Mesendoderm (in vitro differentiated cells): Measurements from ENCODE around the gene CACNB2.

Experiments used
- DNase-seq: peaks from one replicate; pipeline ENCODE4 v3.0.0; 2013
- H2AK5ac ChIP-seq: 2 replicates; pipeline ENCODE4 v1.6.1; 2013; ENCODE audit warnings: low read length, inconsistent platforms
- H2BK120ac ChIP-seq: 2 replicates; pipeline ENCODE4 v1.6.1; 2013; ENCODE audit warnings: low read depth, mild to moderate bottlenecking, low read length, moderate library complexity, mixed read lengths
- H2BK15ac ChIP-seq: replicated peaks from 2 replicates; pipeline ENCODE4 v1.6.1; 2013; ENCODE audit warnings: low read depth, mild to moderate bottlenecking, moderate library complexity
- H2BK5ac ChIP-seq: 2 replicates; pipeline ENCODE4 v1.6.1; 2013; ENCODE audit warnings: low read length, inconsistent platforms
- H3K18ac ChIP-seq: 2 replicates; pipeline ENCODE4 v1.6.1; 2013; ENCODE audit warnings: mild to moderate bottlenecking, low read length, mixed read lengths
- H3K23ac ChIP-seq: one replicate; pipeline ENCODE4 v1.6.1; 2013; ENCODE audit warnings: low read length
- H3K27ac ChIP-seq: 2 replicates; pipeline ENCODE4 v1.5.1; 2013; ENCODE audit warnings: low read depth, mild to moderate bottlenecking, inconsistent platforms, low read length, moderate library complexity
- H3K27me3 ChIP-seq: 2 replicates; pipeline ENCODE4 v1.6.1; 2013; ENCODE audit warnings: low read length, control low read depth, mild to moderate bottlenecking, inconsistent platforms; ENCODE audit not compliant: insufficient read depth, poor library complexity
- H3K36me3 ChIP-seq: 2 replicates; pipeline ENCODE4 v1.6.1; 2013; ENCODE audit warnings: low read length, inconsistent platforms; ENCODE audit not compliant: control insufficient read depth, insufficient read depth
- H3K4ac ChIP-seq: one replicate; pipeline ENCODE4 v1.6.1; 2013; ENCODE audit warnings: low read depth, mild to moderate bottlenecking, low read length, moderate library complexity
- H3K4me1 ChIP-seq: 2 replicates; pipeline ENCODE4 v1.6.1; 2013; ENCODE audit warnings: low read depth, low read length, inconsistent platforms; ENCODE audit not compliant: control insufficient read depth
- H3K4me2 ChIP-seq: 2 replicates; pipeline ENCODE4 v1.6.1; 2013; ENCODE audit warnings: low read length
- H3K4me3 ChIP-seq: 2 replicates; pipeline ENCODE4 v1.5.1; 2013; ENCODE audit warnings: mild to moderate bottlenecking, low read length
- H3K56ac ChIP-seq: one replicate; pipeline ENCODE4 v1.6.1; 2013; ENCODE audit warnings: low read length
- H3K79me1 ChIP-seq: 2 replicates; pipeline ENCODE4 v1.6.1; 2013; ENCODE audit warnings: low read length, inconsistent platforms
- H3K79me2 ChIP-seq: 2 replicates; pipeline ENCODE4 v1.6.1; 2013; ENCODE audit warnings: mild to moderate bottlenecking, low read length; ENCODE audit not compliant: control insufficient read depth, insufficient read depth
- H3K9ac ChIP-seq: 2 replicates; pipeline ENCODE4 v1.6.1; 2013; ENCODE audit warnings: low read length, inconsistent platforms
- H4K5ac ChIP-seq: one replicate; pipeline ENCODE4 v1.6.1; 2013; ENCODE audit warnings: low read length
- H4K8ac ChIP-seq: one replicate; pipeline ENCODE4 v1.6.1; 2013; ENCODE audit warnings: low read depth, mild to moderate bottlenecking, control low read depth, low read length, moderate library complexity
- WGBS: extraction: QIAGEN DNeasy Blood & Tissue Kit; methylation state at CpG from one replicate; pipeline ENCODE4 v1.1.7; 2013; ENCODE audit warnings: low lambda C conversion rate, missing lambda C conversion rate; ENCODE audit not compliant: insufficient coverage; ENCODE audit errors: extremely low coverage; 5-methylcytosine and 5-hydroxymethylcytosine counted together

CACNB2 gene

GRCh38 chr10:18533896-18534295 lies 393.7 kb downstream of the CACNB2 start:
- Histone ChIP-seq H2BK120ac (no peak overlapping the region), H3K18ac (no peak overlapping the region), H3K4me1 (no peaks in the 10 kb centered on the region), H3K79me2 (no peaks in the 10 kb centered on the region), H3K36me3 (no peaks in the 10 kb centered on the region), H3K79me1 (no peaks in the 10 kb centered on the region), H2AK5ac (no peak overlapping the region), H3K27ac (no peak overlapping the region), H3K23ac (no peak overlapping the region), H4K5ac (no peak overlapping the region), H3K4ac (no peak overlapping the region), H3K56ac (no peak overlapping the region), H4K8ac (no peak overlapping the region), H3K4me3 (no peak overlapping the region), H3K27me3 (no peaks in the 10 kb centered on the region), H3K4me2 (no peak overlapping the region), H2BK5ac (no peak overlapping the region), H2BK15ac (no peak overlapping the region), H3K9ac (no peak overlapping the region)
- WGBS: no CpG with 5 or more reads among the region's 5 CpGs
- no peak for DNase-seq

GRCh38 chr10:18539335-18539734 lies 399.1 kb downstream of the CACNB2 start:
- no peak for DNase-seq
- no peak overlapping the region for H3K4me2 ChIP-seq
- H2AK5ac ChIP-seq: no peak overlapping the region
- H3K23ac ChIP-seq: no peak overlapping the region
- H3K56ac ChIP-seq: no peak overlapping the region
- H4K5ac ChIP-seq: no peak overlapping the region
- H3K4ac ChIP-seq: no peak overlapping the region
- H3K27ac ChIP-seq: no peak overlapping the region
- H3K4me1 ChIP-seq: no peaks in the 10 kb centered on the region
- no peak overlapping the region for H2BK120ac ChIP-seq
- H2BK15ac ChIP-seq: no peak overlapping the region
- H3K79me2 ChIP-seq: no peaks in the 10 kb centered on the region
- WGBS: no CpG with 5 or more reads among the region's 22 CpGs
- peaks cover 3% of the 10 kb centered on the region for H3K36me3 ChIP-seq
- H2BK5ac ChIP-seq: no peak overlapping the region
- no peak overlapping the region for H3K9ac ChIP-seq
- H3K4me3 ChIP-seq: no peak overlapping the region
- no peak overlapping the region for H3K18ac ChIP-seq
- no peak overlapping the region for H4K8ac ChIP-seq
- H3K27me3 ChIP-seq: no peaks in the 10 kb centered on the region
- no peaks in the 10 kb centered on the region for H3K79me1 ChIP-seq

GRCh38 chr10:18540195-18540594 lies 400.0 kb downstream of the CACNB2 start:
- Histone ChIP-seq H3K9ac (no peak overlapping the region), H3K27ac (no peak overlapping the region), H3K56ac (no peak overlapping the region), H3K23ac (no peak overlapping the region), H3K27me3 (no peaks in the 10 kb centered on the region), H3K4me2 (no peak overlapping the region), H2AK5ac (no peak overlapping the region), H2BK120ac (no peak overlapping the region), H3K4me1 (no peaks in the 10 kb centered on the region), H3K79me1 (no peaks in the 10 kb centered on the region), H2BK5ac (no peak overlapping the region), H3K4me3 (no peak overlapping the region), H3K36me3 (peaks cover 3% of the 10 kb centered on the region), H2BK15ac (no peak overlapping the region), H3K4ac (no peak overlapping the region), H4K8ac (no peak overlapping the region), H4K5ac (no peak overlapping the region), H3K79me2 (no peaks in the 10 kb centered on the region), H3K18ac (no peak overlapping the region)
- no peak for DNase-seq

- H3K79me2 ChIP-seq: no peaks in the 10 kb centered on the region
- H3K79me1 ChIP-seq: no peaks in the 10 kb centered on the region
- H3K4me2 ChIP-seq: no peak overlapping the region
- H3K56ac ChIP-seq: no peak overlapping the region
- no peak for DNase-seq
- H4K5ac ChIP-seq: no peak overlapping the region
- H2BK5ac ChIP-seq: no peak overlapping the region
- H3K4ac ChIP-seq: no peak overlapping the region
- H3K9ac ChIP-seq: no peak overlapping the region
- H3K27me3 ChIP-seq: no peaks in the 10 kb centered on the region
- H3K4me3 ChIP-seq: no peak overlapping the region
- H2AK5ac ChIP-seq: no peak overlapping the region
- H3K36me3 ChIP-seq: peaks cover 3% of the 10 kb centered on the region
- H2BK15ac ChIP-seq: no peak overlapping the region
- no peaks in the 10 kb centered on the region for H3K4me1 ChIP-seq
- no peak overlapping the region for H3K27ac ChIP-seq
- no peak overlapping the region for H2BK120ac ChIP-seq
- no peak overlapping the region for H3K18ac ChIP-seq
- no peak overlapping the region for H3K23ac ChIP-seq
- H4K8ac ChIP-seq: no peak overlapping the region
Measured at GRCh38 chr10:18542832-18543231, 402.6 kb downstream of the CACNB2 start.

GRCh38 chr10:18545621-18546305 lies 405.5 kb downstream of the CACNB2 start:
- Histone ChIP-seq H3K4me3 (no peak overlapping the region), H3K79me2 (no peaks in the 10 kb centered on the region), H3K27me3 (no peaks in the 10 kb centered on the region), H3K9ac (no peak overlapping the region), H2BK5ac (no peak overlapping the region), H3K56ac (no peak overlapping the region), H4K8ac (peak overlapping the region; percentile 28), H3K4me1 (no peaks in the 10 kb centered on the region), H2BK120ac (no peak overlapping the region), H3K79me1 (no peaks in the 10 kb centered on the region), H3K4me2 (no peak overlapping the region), H3K23ac (no peak overlapping the region), H3K4ac (no peak overlapping the region), H2BK15ac (no peak overlapping the region), H3K36me3 (no peaks in the 10 kb centered on the region), H3K27ac (no peak overlapping the region), H4K5ac (no peak overlapping the region), H3K18ac (no peak overlapping the region), H2AK5ac (no peak overlapping the region)
- WGBS: no CpG with 5 or more reads among the region's 7 CpGs
- no peak for DNase-seq

GRCh38 chr10:18549105-18549504 lies 408.9 kb downstream of the CACNB2 start:
- WGBS: no CpG with 5 or more reads among the region's 2 CpGs
- Histone ChIP-seq H3K4me3 (no peak overlapping the region), H3K27ac (no peak overlapping the region), H2BK5ac (no peak overlapping the region), H4K8ac (no peak overlapping the region), H2BK120ac (no peak overlapping the region), H3K56ac (no peak overlapping the region), H3K4me1 (no peaks in the 10 kb centered on the region), H3K27me3 (no peaks in the 10 kb centered on the region), H3K23ac (no peak overlapping the region), H4K5ac (no peak overlapping the region), H2AK5ac (no peak overlapping the region), H3K79me1 (no peaks in the 10 kb centered on the region), H3K36me3 (peaks cover 2% of the 10 kb centered on the region), H3K9ac (no peak overlapping the region), H3K18ac (no peak overlapping the region), H2BK15ac (no peak overlapping the region), H3K79me2 (no peaks in the 10 kb centered on the region), H3K4ac (no peak overlapping the region), H3K4me2 (no peak overlapping the region)
- no peak for DNase-seq
